GM23338 (cell line): ENCODE results near the gene VSX1. TPM values are rescaled to one million over a fixed set of nuclear protein-coding genes. Genes with fewer than 3 reads are reported as not detected.

Experiments used
- ATAC-seq: fragments of 200-7000 bp; cut with Tn5 transposase; 3 replicates; pipeline ENCODE4 v1.9.1; 2020
- DNase-seq: peaks from one replicate; pipeline ENCODE4 v3.0.0-alpha.2; 2015; ENCODE audit warnings: low spot score
- H2AFZ ChIP-seq: fragments of 200-600 bp; sonication (generic); 2 replicates; pipeline ENCODE4 v1.8.0; 2016; ENCODE audit warnings: antibody characterized with exemption, mild to moderate bottlenecking, moderate library complexity
- H3F3A ChIP-seq: fragments of 200-600 bp; sonication (generic); replicated peaks from 2 replicates; pipeline ENCODE4 v1.8.0; 2017; ENCODE audit warnings: antibody characterized with exemption, mixed run types, low read depth
- H3K27ac ChIP-seq: fragments of 200-600 bp; sonication (generic); 2 replicates; pipeline ENCODE4 v1.6.1; 2016; ENCODE audit warnings: low read depth
- H3K27me3 ChIP-seq: fragments of 200-600 bp; sonication (generic); 2 replicates; pipeline ENCODE4 v1.8.0; 2016; ENCODE audit warnings: mild to moderate bottlenecking, mixed run types, moderate library complexity; ENCODE audit not compliant: insufficient read depth
- H3K36me3 ChIP-seq: fragments of 200-600 bp; sonication (generic); 2 replicates; pipeline ENCODE4 v1.8.0; 2016; ENCODE audit warnings: mild to moderate bottlenecking; ENCODE audit not compliant: insufficient read depth
- H3K4me1 ChIP-seq: fragments of 200-600 bp; sonication (generic); 2 replicates; pipeline ENCODE4 v1.8.0; 2016; ENCODE audit warnings: mild to moderate bottlenecking, moderate library complexity; ENCODE audit not compliant: insufficient read depth
- H3K4me2 ChIP-seq: fragments of 200-600 bp; sonication (generic); 2 replicates; pipeline ENCODE4 v1.7.1; 2017; ENCODE audit warnings: mixed run types
- H3K4me3 ChIP-seq: fragments of 200-600 bp; sonication (generic); 2 replicates; pipeline ENCODE4 v1.6.1; 2016; ENCODE audit warnings: mixed run types
- H3K79me2 ChIP-seq: fragments of 200-600 bp; sonication (generic); replicated peaks from 2 replicates; pipeline ENCODE4 v1.8.0; 2017; ENCODE audit warnings: mild to moderate bottlenecking; ENCODE audit not compliant: insufficient read depth
- H3K9me2 ChIP-seq: fragments of 200-600 bp; sonication (generic); 2 replicates; pipeline ENCODE4 v1.8.0; 2017; ENCODE audit not compliant: insufficient read depth
- H4K20me1 ChIP-seq: fragments of 200-600 bp; sonication (generic); replicated peaks from 2 replicates; pipeline ENCODE4 v1.8.0; 2017; ENCODE audit warnings: mild to moderate bottlenecking; ENCODE audit not compliant: insufficient read depth
- H3K27ac Mint-ChIP-seq: 2 replicates; pipeline ENCODE4 v1.8.0; 2020; ENCODE audit warnings: inconsistent platforms, mild to moderate bottlenecking, moderate library complexity, mixed read lengths
- H3K27me3 Mint-ChIP-seq: 3 replicates; pipeline ENCODE4 v1.8.0; 2022; ENCODE audit warnings: low read depth, mild to moderate bottlenecking, moderate library complexity, mixed read lengths, inconsistent platforms; ENCODE audit not compliant: insufficient read depth, poor library complexity
- H3K36me3 Mint-ChIP-seq: 3 replicates; pipeline ENCODE4 v1.8.0; 2021; ENCODE audit warnings: low read depth, mild to moderate bottlenecking, inconsistent platforms, moderate library complexity, mixed read lengths
- H3K4me1 Mint-ChIP-seq: 3 replicates; pipeline ENCODE4 v1.8.0; 2020; ENCODE audit warnings: mild to moderate bottlenecking, inconsistent platforms, mixed read lengths
- H3K4me3 Mint-ChIP-seq: 3 replicates; pipeline ENCODE4 v1.8.0; 2021; ENCODE audit warnings: moderate library complexity, mild to moderate bottlenecking, inconsistent platforms, mixed read lengths
- H3K9me3 Mint-ChIP-seq: 3 replicates; pipeline ENCODE4 v1.8.0; 2020; ENCODE audit warnings: moderate library complexity, mild to moderate bottlenecking, inconsistent platforms, mixed read lengths
- JUNB ChIP-seq: IDR thresholded peaks from one replicate; pipeline ENCODE4 v1.6.1; 2016; ENCODE audit warnings: antibody characterized with exemption; ENCODE audit not compliant: unreplicated experiment
- NANOG ChIP-seq: IDR thresholded peaks from 2 replicates; pipeline ENCODE4 v1.6.1; 2016; ENCODE audit warnings: antibody characterized with exemption, borderline replicate concordance
- POLR2AphosphoS5 ChIP-seq: IDR thresholded peaks from 2 replicates; pipeline ENCODE4 v1.6.1; 2016; ENCODE audit warnings: antibody characterized with exemption, low read depth
- ZNF114 ChIP-seq: fragments of 250-450 bp; sonication (Bioruptor Pico); IDR thresholded peaks from 2 replicates; pipeline ENCODE4 v1.5.0; 2020; ENCODE audit warnings: mild to moderate bottlenecking, moderate library complexity
- ZNF331 ChIP-seq: fragments of 250-450 bp; sonication (Bioruptor Pico); IDR thresholded peaks from 2 replicates; pipeline ENCODE4 v1.5.0; 2020; ENCODE audit warnings: low read depth, mild to moderate bottlenecking, moderate library complexity
- polyA plus RNA-seq: library from polyadenylated mRNA; unstranded; fragments of >200 nt; fragmentation: Nextera tagmentation; extraction: Ambion mirVana; gene quantifications from 2 replicates; pipeline ENCODE4 v1.2.1, GENCODE V29; 2016
- total RNA-seq: library from RNA; depleted of rRNA; stranded (reverse); fragments of >200 nt; shearing (Covaris generic); gene quantifications from 2 replicates; pipeline ENCODE4 v1.2.3, GENCODE V29; 2014
- TF ChIP-seq, protein P1 (sequence below): IDR thresholded peaks from one replicate; pipeline ENCODE4 v1.6.1; 2018; ENCODE audit warnings: antibody characterized with exemption; ENCODE audit not compliant: unreplicated experiment
- TF ChIP-seq, protein P2 (sequence below), 2 experiments: fragments of 200-600 bp in 1 of 2; sonication (generic) in 1 of 2; conservative IDR thresholded peaks; 2 replicates each; pipeline versions ENCODE4 v1.5.1 to v1.6.1; 2016 to 2017; ENCODE audit warnings: antibody characterized with exemption in 2 of 2, low read depth in 2 of 2, mild to moderate bottlenecking in 2 of 2, moderate library complexity in 1 of 2
- TF ChIP-seq, protein P3 (sequence below): fragments of 250-450 bp; sonication (Bioruptor Pico); IDR thresholded peaks from 2 replicates; pipeline ENCODE4 v1.5.0; 2020; ENCODE audit warnings: mild to moderate bottlenecking, moderate library complexity

Gene VSX1
- total and polyA plus RNA-seq, 2 experiments from 2014 or later, result 0.73 TPM; not detected in 1

GRCh38 chr20:25063546-25063945 lies 18.4 kb downstream of the VSX1 start:
- Histone ChIP-seq H3F3A (peaks cover 2% of the 10 kb centered on the region; the same call in 1 of the 2 replicates), H3K79me2 (no peaks in the 10 kb centered on the region), H3K9me2 (no peaks in the 10 kb centered on the region), H3K4me3 (no peak overlapping the region), H3K4me1 (peaks cover 3% of the 10 kb centered on the region; the same call in 1 of the 2 replicates), H3K36me3 (no peaks in the 10 kb centered on the region), H3K27ac (no peak overlapping the region), H3K27me3 (peaks cover 37% of the 10 kb centered on the region), H2AFZ (no peak overlapping the region), H3K4me2 (no peak overlapping the region), H4K20me1 (no peaks in the 10 kb centered on the region; the same call in 1 of the 2 replicates)
- Mint-ChIP-seq H3K9me3 (no peaks in the 10 kb centered on the region), H3K27ac (no peak overlapping the region; the same call in 1 of the 2 replicates), H3K4me1 (peaks cover 2% of the 10 kb centered on the region; the same call in 2 of the 3 replicates), H3K36me3 (no peaks in the 10 kb centered on the region), H3K27me3 (peaks cover 35% of the 10 kb centered on the region), H3K4me3 (no peak overlapping the region; the same call in 2 of the 3 replicates)
- no peak for DNase-seq
- no peak for ATAC-seq
- TF ChIP-seq, protein P1, sequence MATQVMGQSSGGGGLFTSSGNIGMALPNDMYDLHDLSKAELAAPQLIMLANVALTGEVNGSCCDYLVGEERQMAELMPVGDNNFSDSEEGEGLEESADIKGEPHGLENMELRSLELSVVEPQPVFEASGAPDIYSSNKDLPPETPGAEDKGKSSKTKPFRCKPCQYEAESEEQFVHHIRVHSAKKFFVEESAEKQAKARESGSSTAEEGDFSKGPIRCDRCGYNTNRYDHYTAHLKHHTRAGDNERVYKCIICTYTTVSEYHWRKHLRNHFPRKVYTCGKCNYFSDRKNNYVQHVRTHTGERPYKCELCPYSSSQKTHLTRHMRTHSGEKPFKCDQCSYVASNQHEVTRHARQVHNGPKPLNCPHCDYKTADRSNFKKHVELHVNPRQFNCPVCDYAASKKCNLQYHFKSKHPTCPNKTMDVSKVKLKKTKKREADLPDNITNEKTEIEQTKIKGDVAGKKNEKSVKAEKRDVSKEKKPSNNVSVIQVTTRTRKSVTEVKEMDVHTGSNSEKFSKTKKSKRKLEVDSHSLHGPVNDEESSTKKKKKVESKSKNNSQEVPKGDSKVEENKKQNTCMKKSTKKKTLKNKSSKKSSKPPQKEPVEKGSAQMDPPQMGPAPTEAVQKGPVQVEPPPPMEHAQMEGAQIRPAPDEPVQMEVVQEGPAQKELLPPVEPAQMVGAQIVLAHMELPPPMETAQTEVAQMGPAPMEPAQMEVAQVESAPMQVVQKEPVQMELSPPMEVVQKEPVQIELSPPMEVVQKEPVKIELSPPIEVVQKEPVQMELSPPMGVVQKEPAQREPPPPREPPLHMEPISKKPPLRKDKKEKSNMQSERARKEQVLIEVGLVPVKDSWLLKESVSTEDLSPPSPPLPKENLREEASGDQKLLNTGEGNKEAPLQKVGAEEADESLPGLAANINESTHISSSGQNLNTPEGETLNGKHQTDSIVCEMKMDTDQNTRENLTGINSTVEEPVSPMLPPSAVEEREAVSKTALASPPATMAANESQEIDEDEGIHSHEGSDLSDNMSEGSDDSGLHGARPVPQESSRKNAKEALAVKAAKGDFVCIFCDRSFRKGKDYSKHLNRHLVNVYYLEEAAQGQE, result no peak
- TF ChIP-seq JUNB (no peak), ZNF331 (no peak), NANOG (no peak), POLR2AphosphoS5 (no peak), ZNF114 (CRISPR knock-in tag) (no peak)
- TF ChIP-seq, protein P2, sequence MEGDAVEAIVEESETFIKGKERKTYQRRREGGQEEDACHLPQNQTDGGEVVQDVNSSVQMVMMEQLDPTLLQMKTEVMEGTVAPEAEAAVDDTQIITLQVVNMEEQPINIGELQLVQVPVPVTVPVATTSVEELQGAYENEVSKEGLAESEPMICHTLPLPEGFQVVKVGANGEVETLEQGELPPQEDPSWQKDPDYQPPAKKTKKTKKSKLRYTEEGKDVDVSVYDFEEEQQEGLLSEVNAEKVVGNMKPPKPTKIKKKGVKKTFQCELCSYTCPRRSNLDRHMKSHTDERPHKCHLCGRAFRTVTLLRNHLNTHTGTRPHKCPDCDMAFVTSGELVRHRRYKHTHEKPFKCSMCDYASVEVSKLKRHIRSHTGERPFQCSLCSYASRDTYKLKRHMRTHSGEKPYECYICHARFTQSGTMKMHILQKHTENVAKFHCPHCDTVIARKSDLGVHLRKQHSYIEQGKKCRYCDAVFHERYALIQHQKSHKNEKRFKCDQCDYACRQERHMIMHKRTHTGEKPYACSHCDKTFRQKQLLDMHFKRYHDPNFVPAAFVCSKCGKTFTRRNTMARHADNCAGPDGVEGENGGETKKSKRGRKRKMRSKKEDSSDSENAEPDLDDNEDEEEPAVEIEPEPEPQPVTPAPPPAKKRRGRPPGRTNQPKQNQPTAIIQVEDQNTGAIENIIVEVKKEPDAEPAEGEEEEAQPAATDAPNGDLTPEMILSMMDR (conservative IDR thresholded peaks at IDR 0.05; ENCODE audit: low read depth in 2 of 2), result no peak
- TF ChIP-seq, protein P3, sequence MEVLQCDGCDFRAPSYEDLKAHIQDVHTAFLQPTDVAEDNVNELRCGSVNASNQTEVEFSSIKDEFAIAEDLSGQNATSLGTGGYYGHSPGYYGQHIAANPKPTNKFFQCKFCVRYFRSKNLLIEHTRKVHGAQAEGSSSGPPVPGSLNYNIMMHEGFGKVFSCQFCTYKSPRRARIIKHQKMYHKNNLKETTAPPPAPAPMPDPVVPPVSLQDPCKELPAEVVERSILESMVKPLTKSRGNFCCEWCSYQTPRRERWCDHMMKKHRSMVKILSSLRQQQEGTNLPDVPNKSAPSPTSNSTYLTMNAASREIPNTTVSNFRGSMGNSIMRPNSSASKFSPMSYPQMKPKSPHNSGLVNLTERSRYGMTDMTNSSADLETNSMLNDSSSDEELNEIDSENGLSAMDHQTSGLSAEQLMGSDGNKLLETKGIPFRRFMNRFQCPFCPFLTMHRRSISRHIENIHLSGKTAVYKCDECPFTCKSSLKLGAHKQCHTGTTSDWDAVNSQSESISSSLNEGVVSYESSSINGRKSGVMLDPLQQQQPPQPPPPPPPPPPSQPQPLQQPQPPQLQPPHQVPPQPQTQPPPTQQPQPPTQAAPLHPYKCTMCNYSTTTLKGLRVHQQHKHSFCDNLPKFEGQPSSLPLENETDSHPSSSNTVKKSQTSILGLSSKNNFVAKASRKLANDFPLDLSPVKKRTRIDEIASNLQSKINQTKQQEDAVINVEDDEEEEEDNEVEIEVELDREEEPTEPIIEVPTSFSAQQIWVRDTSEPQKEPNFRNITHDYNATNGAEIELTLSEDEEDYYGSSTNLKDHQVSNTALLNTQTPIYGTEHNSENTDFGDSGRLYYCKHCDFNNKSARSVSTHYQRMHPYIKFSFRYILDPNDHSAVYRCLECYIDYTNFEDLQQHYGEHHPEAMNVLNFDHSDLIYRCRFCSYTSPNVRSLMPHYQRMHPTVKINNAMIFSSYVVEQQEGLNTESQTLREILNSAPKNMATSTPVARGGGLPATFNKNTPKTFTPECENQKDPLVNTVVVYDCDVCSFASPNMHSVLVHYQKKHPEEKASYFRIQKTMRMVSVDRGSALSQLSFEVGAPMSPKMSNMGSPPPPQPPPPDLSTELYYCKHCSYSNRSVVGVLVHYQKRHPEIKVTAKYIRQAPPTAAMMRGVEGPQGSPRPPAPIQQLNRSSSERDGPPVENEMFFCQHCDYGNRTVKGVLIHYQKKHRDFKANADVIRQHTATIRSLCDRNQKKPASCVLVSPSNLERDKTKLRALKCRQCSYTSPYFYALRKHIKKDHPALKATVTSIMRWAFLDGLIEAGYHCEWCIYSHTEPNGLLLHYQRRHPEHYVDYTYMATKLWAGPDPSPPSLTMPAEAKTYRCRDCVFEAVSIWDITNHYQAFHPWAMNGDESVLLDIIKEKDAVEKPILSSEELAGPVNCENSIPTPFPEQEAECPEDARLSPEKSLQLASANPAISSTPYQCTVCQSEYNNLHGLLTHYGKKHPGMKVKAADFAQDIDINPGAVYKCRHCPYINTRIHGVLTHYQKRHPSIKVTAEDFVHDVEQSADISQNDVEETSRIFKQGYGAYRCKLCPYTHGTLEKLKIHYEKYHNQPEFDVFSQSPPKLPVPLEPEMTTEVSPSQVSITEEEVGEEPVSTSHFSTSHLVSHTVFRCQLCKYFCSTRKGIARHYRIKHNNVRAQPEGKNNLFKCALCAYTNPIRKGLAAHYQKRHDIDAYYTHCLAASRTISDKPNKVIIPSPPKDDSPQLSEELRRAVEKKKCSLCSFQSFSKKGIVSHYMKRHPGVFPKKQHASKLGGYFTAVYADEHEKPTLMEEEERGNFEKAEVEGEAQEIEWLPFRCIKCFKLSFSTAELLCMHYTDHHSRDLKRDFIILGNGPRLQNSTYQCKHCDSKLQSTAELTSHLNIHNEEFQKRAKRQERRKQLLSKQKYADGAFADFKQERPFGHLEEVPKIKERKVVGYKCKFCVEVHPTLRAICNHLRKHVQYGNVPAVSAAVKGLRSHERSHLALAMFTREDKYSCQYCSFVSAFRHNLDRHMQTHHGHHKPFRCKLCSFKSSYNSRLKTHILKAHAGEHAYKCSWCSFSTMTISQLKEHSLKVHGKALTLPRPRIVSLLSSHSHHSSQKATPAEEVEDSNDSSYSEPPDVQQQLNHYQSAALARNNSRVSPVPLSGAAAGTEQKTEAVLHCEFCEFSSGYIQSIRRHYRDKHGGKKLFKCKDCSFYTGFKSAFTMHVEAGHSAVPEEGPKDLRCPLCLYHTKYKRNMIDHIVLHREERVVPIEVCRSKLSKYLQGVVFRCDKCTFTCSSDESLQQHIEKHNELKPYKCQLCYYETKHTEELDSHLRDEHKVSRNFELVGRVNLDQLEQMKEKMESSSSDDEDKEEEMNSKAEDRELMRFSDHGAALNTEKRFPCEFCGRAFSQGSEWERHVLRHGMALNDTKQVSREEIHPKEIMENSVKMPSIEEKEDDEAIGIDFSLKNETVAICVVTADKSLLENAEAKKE, result no peak
